HEK293 (cell line): ENCODE results near the gene SAYSD1.
A peak's percentile ranks its signal among the peaks of the same experiment; 100 is the strongest.

Source experiments
- CTCF ChIA-PET: fragments of 350-600 bp; formaldehyde crosslinking; extraction: SDS; loops from one replicate; lab custom pipeline; 2021; ENCODE audit warnings: antibody characterized with exemption; lab: Yijun Ruan, JAX
- POLR2A ChIA-PET: fragments of 300-600 bp; formaldehyde crosslinking; extraction: SDS; loops from one replicate; lab custom pipeline; 2020; ENCODE audit warnings: antibody characterized with exemption, inconsistent platforms; lab: Yijun Ruan, JAX
- H3K27ac ChIP-seq: fragments of 200-500 bp; sonication (Bioruptor generic); 2 replicates; pipeline ENCODE4 v1.5.1; 2014; ENCODE audit warnings: low read depth, low read length, control low read depth, inconsistent platforms; ENCODE audit errors: extremely low read depth
- H3K36me3 ChIP-seq, 2 experiments: fragments of 200-500 bp in 1 of 2; sonication (Bioruptor generic) in 1 of 2; 1 replicate in 1 of 2; 2 replicates in 1 of 2; pipeline ENCODE4 v1.5.1; 2014 to 2017; ENCODE audit warnings: inconsistent platforms in 2 of 2, low read length in 2 of 2; ENCODE audit not compliant: control insufficient read depth in 2 of 2, insufficient read depth in 1 of 2
- H3K4me1 ChIP-seq: fragments of 200-500 bp; sonication (Bioruptor generic); 2 replicates; pipeline ENCODE4 v1.5.1; 2014; ENCODE audit warnings: mild to moderate bottlenecking, low read length, inconsistent platforms; ENCODE audit not compliant: control insufficient read depth, insufficient read depth
- H3K4me3 ChIP-seq: 2 replicates; pipeline ENCODE4 v1.5.1; 2011; ENCODE audit warnings: low read depth, mild to moderate bottlenecking, control low read depth, low read length, moderate library complexity
- H3K9me3 ChIP-seq: fragments of 200-500 bp; sonication (Bioruptor generic); 2 replicates; pipeline ENCODE4 v1.5.1; 2014; ENCODE audit warnings: low read depth, low read length, inconsistent platforms; ENCODE audit not compliant: control insufficient read depth, insufficient read depth
- EGR2 ChIP-seq: fragments of 450-650 bp; formaldehyde crosslinking; IDR thresholded peaks from 2 replicates; pipeline ENCODE4 v1.5.1; 2016; ENCODE audit warnings: low read depth, missing biosample characterization, missing genetic modification characterization
- OSR2 ChIP-seq: fragments of 450-650 bp; formaldehyde crosslinking; IDR thresholded peaks from 2 replicates; pipeline ENCODE4 v1.5.1; 2016; ENCODE audit warnings: missing biosample characterization, missing genetic modification characterization
- PBX3 ChIP-seq: sonication (generic); formaldehyde crosslinking; IDR thresholded peaks from 2 replicates; pipeline ENCODE4 v1.8.1; 2022; ENCODE audit warnings: mild to moderate bottlenecking, moderate library complexity, missing genetic modification reagents
- PRDM10 ChIP-seq: fragments of 450-650 bp; formaldehyde crosslinking; IDR thresholded peaks from 2 replicates; pipeline ENCODE4 v1.5.1; 2016; ENCODE audit warnings: missing biosample characterization, missing genetic modification characterization
- SP2 ChIP-seq: fragments of 450-650 bp; formaldehyde crosslinking; IDR thresholded peaks from 2 replicates; pipeline ENCODE4 v1.5.1; 2016; ENCODE audit warnings: missing biosample characterization, missing genetic modification characterization
- TRIM28 ChIP-seq: IDR thresholded peaks from 2 replicates; pipeline ENCODE4 v1.6.1; 2011; ENCODE audit warnings: low read length, control low read depth, borderline replicate concordance
- WT1 ChIP-seq: fragments of 450-650 bp; formaldehyde crosslinking; IDR thresholded peaks from 2 replicates; pipeline ENCODE4 v1.5.1; 2016; ENCODE audit warnings: missing biosample characterization, missing genetic modification characterization
- ZBTB20 ChIP-seq: fragments of 450-650 bp; formaldehyde crosslinking; IDR thresholded peaks from 2 replicates; pipeline ENCODE4 v1.5.1; 2016; ENCODE audit warnings: missing biosample characterization, missing genetic modification characterization
- ZNF221 ChIP-seq: fragments of 450-650 bp; formaldehyde crosslinking; IDR thresholded peaks from 2 replicates; pipeline ENCODE4 v1.5.1; 2017; ENCODE audit warnings: missing biosample characterization, missing genetic modification characterization, borderline replicate concordance
- ZNF239 ChIP-seq: fragments of 450-650 bp; formaldehyde crosslinking; IDR thresholded peaks from 2 replicates; pipeline ENCODE4 v1.5.1; 2016; ENCODE audit warnings: missing biosample characterization, missing genetic modification characterization
- ZNF248 ChIP-seq: fragments of 450-650 bp; formaldehyde crosslinking; IDR thresholded peaks from 2 replicates; pipeline ENCODE4 v1.5.1; 2017; ENCODE audit warnings: missing biosample characterization, missing genetic modification characterization
- ZNF555 ChIP-seq: fragments of 450-650 bp; formaldehyde crosslinking; conservative IDR thresholded peaks from 2 replicates; pipeline ENCODE4 v1.5.1; 2017; ENCODE audit warnings: missing biosample characterization, mild to moderate bottlenecking, missing genetic modification characterization, inconsistent platforms
- ZNF624 ChIP-seq: fragments of 450-650 bp; formaldehyde crosslinking; IDR thresholded peaks from 2 replicates; pipeline ENCODE4 v1.5.1; 2017; ENCODE audit warnings: missing biosample characterization, missing genetic modification characterization
- ZNF654 ChIP-seq: fragments of 450-650 bp; formaldehyde crosslinking; IDR thresholded peaks from 2 replicates; pipeline ENCODE4 v1.5.1; 2016; ENCODE audit warnings: low read depth, missing biosample characterization, missing genetic modification characterization
- ZNF664 ChIP-seq: fragments of 450-650 bp; formaldehyde crosslinking; IDR thresholded peaks from 2 replicates; pipeline ENCODE4 v1.5.1; 2016; ENCODE audit warnings: missing biosample characterization, missing genetic modification characterization
- TF ChIP-seq, protein P1 (sequence below): fragments of 450-650 bp; formaldehyde crosslinking; IDR thresholded peaks from 2 replicates; pipeline ENCODE4 v1.5.1; 2016; ENCODE audit warnings: missing biosample characterization, missing genetic modification characterization
- TF ChIP-seq, protein P2 (sequence below): fragments of 450-650 bp; formaldehyde crosslinking; IDR thresholded peaks from 2 replicates; pipeline ENCODE4 v1.5.1; 2017; ENCODE audit warnings: missing biosample characterization, missing genetic modification characterization
- TF ChIP-seq, protein P3 (sequence below): fragments of 450-650 bp; formaldehyde crosslinking; IDR thresholded peaks from 2 replicates; pipeline ENCODE4 v1.5.1; 2016; ENCODE audit warnings: missing biosample characterization, missing genetic modification characterization, borderline replicate concordance

The SAYSD1 gene

DNA sequence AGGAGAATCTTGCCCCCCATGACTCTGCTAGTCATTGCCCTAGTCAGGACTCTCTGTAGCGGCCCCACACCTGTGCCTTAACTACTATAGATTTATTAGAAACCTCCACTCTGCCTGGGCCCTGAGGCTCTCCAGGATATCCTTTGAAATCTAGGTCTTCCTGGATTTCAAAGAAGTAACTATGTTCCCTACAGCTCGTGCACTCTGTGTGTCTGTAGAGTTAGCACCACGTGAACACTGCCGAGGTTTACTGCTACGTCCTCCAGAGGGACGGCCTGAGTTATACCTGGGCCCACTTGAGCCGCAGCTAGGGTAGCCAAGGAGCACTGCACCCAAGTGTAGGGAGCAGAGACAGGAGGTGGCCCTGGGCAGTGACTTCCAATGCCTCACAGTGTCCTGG is 46.6 kb downstream of the SAYSD1 start (continued):
- TF ChIP-seq, protein P1, sequence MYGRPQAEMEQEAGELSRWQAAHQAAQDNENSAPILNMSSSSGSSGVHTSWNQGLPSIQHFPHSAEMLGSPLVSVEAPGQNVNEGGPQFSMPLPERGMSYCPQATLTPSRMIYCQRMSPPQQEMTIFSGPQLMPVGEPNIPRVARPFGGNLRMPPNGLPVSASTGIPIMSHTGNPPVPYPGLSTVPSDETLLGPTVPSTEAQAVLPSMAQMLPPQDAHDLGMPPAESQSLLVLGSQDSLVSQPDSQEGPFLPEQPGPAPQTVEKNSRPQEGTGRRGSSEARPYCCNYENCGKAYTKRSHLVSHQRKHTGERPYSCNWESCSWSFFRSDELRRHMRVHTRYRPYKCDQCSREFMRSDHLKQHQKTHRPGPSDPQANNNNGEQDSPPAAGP = no peak

GRCh38 chr6:39065561-39065960 is 49.4 kb downstream of the SAYSD1 start:
- CTCF ChIA-PET = interaction anchor here (0.6 to 1.5 kb wide), 2 partner anchors 97 to 193 kb away, joined by 3 to 5 read pairs; no protein-coding TSS in a partner anchor
- Histone ChIP-seq H3K27ac (no peak overlapping the region), H3K4me3 (no peak overlapping the region), H3K36me3 (no peaks in the 10 kb centered on the region), H3K4me1 (peaks cover 12% of the 10 kb centered on the region), H3K9me3 (no peaks in the 10 kb centered on the region; the same call in 1 of the 2 replicates)
- no peak for TF ChIP-seq ZNF239
- TF ChIP-seq, protein P2, sequence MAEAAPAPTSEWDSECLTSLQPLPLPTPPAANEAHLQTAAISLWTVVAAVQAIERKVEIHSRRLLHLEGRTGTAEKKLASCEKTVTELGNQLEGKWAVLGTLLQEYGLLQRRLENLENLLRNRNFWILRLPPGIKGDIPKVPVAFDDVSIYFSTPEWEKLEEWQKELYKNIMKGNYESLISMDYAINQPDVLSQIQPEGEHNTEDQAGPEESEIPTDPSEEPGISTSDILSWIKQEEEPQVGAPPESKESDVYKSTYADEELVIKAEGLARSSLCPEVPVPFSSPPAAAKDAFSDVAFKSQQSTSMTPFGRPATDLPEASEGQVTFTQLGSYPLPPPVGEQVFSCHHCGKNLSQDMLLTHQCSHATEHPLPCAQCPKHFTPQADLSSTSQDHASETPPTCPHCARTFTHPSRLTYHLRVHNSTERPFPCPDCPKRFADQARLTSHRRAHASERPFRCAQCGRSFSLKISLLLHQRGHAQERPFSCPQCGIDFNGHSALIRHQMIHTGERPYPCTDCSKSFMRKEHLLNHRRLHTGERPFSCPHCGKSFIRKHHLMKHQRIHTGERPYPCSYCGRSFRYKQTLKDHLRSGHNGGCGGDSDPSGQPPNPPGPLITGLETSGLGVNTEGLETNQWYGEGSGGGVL (tag by site-specific recombination) = no peak
- TF ChIP-seq ZNF555 = no peak
- POLR2A ChIA-PET = no interaction called here

DNA sequence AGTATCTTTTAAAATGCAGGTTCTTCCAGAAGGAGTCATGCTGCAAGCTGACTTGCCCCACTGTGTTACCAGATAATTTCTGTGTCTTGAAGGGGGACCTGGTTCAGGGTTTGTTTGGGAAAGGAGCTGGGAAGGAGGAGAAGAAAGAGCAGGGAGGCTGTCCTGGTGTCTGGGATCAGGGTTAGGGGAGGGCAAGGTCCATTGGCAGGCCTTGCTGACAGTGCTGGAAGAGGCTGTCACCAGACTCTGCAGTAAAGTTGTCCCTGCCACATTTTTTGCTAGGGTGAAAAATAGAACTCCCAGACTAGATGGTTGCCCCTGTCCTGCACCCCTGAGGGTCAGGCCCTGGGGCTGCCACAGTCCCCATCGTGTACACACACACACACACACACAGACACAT is 51.5 kb downstream of the SAYSD1 start:
- no peaks in the 10 kb centered on the region for H3K36me3 ChIP-seq
- H3K4me3 ChIP-seq = no peak overlapping the region
- TF ChIP-seq, protein P3, sequence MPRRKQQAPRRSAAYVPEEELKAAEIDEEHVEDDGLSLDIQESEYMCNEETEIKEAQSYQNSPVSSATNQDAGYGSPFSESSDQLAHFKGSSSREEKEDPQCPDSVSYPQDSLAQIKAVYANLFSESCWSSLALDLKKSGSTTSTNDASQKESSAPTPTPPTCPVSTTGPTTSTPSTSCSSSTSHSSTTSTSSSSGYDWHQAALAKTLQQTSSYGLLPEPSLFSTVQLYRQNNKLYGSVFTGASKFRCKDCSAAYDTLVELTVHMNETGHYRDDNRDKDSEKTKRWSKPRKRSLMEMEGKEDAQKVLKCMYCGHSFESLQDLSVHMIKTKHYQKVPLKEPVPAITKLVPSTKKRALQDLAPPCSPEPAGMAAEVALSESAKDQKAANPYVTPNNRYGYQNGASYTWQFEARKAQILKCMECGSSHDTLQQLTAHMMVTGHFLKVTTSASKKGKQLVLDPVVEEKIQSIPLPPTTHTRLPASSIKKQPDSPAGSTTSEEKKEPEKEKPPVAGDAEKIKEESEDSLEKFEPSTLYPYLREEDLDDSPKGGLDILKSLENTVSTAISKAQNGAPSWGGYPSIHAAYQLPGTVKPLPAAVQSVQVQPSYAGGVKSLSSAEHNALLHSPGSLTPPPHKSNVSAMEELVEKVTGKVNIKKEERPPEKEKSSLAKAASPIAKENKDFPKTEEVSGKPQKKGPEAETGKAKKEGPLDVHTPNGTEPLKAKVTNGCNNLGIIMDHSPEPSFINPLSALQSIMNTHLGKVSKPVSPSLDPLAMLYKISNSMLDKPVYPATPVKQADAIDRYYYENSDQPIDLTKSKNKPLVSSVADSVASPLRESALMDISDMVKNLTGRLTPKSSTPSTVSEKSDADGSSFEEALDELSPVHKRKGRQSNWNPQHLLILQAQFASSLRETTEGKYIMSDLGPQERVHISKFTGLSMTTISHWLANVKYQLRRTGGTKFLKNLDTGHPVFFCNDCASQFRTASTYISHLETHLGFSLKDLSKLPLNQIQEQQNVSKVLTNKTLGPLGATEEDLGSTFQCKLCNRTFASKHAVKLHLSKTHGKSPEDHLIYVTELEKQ (tag by site-specific recombination) = no peak
- TF ChIP-seq ZNF221 = no peak
- TF ChIP-seq SP2 (tag by site-specific recombination) = no peak
- TF ChIP-seq EGR2 (tag by site-specific recombination) = no peak
- TF ChIP-seq ZNF664 (tag by site-specific recombination) = no peak
- H3K27ac ChIP-seq = no peak overlapping the region; the same call in 1 of the 2 replicates
- POLR2A ChIA-PET = no interaction called here
- CTCF ChIA-PET = interaction anchor here (0.7 kb wide), 1 partner anchor 87 kb away, joined by 3 read pairs; no protein-coding TSS in a partner anchor
- no peaks in the 10 kb centered on the region for H3K9me3 ChIP-seq
- peaks cover 27% of the 10 kb centered on the region for H3K4me1 ChIP-seq

GRCh38 chr6:39062014-39062740 is 52.8 kb downstream of the SAYSD1 start:
- no peaks in the 10 kb centered on the region for H3K36me3 ChIP-seq
- H3K4me3 ChIP-seq = no peak overlapping the region
- no peak overlapping the region; the same call in 1 of the 2 replicates for H3K27ac ChIP-seq
- ChIA-PET POLR2A (no interaction called here), CTCF (interaction anchor here (2.3 kb wide), 1 partner anchor 32 kb away, joined by 7 read pairs; no protein-coding TSS in a partner anchor)
- peaks cover 27% of the 10 kb centered on the region for H3K4me1 ChIP-seq
- H3K9me3 ChIP-seq = no peaks in the 10 kb centered on the region
- TF ChIP-seq WT1 = peak; percentile 87
- TF ChIP-seq ZNF654 = no peak
- no peak for TF ChIP-seq PRDM10 (tag by site-specific recombination)
- TF ChIP-seq ZNF248 = no peak
- no peak for TF ChIP-seq ZBTB20 (tag by site-specific recombination)
- no peak for TF ChIP-seq ZNF624 (tag by site-specific recombination)
- peak; percentile 86 for TF ChIP-seq OSR2 (tag by site-specific recombination)
- TF ChIP-seq TRIM28 = no peak
- 0 out of 2 replicates have a peak, but pooled peaks have one; percentile 26 for TF ChIP-seq PBX3 (CRISPR knock-in tag)
